Thyroid gland (tissue), 4 donors: Measurements from ENCODE around the gene NEK2.

Experiments used
- POLR2A ChIP-seq, 2 donors: fragments of 450-650 bp; IDR thresholded peaks; one replicate each; pipeline ENCODE4 v1.6.1; 2017; ENCODE audit warnings: antibody characterized with exemption in 2 of 2, mild to moderate bottlenecking in 2 of 2, moderate library complexity in 1 of 2
- TF ChIP-seq, protein P1 (sequence below), 6 experiments: fragments of 200-600 bp in 3 of 6; fragments of 450-650 bp in 3 of 6; sonication (generic) in 3 of 6; IDR thresholded peaks; one replicate each; pipeline ENCODE4 v1.5.1; 2016 to 2019; ENCODE audit warnings: antibody characterized with exemption in 6 of 6, mild to moderate bottlenecking in 2 of 6, inconsistent platforms in 1 of 6, moderate library complexity in 1 of 6

DNA sequence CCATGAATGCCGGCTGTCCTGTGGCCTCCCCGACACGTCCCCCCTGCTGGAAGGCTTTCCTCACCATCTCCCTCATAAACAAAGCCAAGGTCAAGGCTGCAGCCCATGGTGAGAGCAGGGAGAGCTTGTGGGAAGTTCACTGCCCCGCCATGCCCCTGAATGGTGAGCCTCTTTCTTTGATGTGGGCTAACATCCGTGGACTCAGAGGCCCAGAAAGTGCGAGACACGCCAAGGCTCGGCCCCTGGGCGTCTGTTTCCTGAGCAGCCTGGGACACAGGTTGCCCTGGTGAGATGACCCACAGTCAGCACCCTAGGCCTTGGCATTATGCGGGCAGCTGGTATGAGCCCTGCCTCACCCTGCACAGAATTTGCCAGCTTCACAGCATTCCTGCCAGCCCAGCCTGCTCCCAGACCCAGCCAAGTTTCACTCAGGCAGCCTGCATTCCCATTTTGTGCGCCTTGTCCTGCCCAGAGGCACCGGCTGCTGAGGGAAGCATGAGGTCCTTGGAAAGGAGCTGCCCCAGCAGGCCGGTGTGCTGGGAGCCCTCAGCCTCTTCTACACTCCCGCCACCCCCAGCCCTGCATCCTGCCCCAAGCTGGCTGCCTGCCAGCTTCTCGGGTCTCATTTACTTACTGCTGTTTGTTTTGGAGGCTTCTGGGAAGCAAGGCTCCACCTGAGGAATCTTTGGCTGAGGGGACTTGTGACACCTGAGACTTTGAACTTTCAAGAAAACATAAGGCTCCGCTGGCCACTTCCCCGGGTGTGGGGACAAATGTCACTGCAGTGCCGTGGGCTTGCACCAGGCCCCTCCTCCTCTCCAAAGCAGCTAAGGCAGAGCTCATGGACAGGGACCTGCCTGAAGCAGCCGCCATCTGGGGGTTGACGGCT is 31.9 kb downstream of the NEK2 start:
- TF ChIP-seq, protein P1, sequence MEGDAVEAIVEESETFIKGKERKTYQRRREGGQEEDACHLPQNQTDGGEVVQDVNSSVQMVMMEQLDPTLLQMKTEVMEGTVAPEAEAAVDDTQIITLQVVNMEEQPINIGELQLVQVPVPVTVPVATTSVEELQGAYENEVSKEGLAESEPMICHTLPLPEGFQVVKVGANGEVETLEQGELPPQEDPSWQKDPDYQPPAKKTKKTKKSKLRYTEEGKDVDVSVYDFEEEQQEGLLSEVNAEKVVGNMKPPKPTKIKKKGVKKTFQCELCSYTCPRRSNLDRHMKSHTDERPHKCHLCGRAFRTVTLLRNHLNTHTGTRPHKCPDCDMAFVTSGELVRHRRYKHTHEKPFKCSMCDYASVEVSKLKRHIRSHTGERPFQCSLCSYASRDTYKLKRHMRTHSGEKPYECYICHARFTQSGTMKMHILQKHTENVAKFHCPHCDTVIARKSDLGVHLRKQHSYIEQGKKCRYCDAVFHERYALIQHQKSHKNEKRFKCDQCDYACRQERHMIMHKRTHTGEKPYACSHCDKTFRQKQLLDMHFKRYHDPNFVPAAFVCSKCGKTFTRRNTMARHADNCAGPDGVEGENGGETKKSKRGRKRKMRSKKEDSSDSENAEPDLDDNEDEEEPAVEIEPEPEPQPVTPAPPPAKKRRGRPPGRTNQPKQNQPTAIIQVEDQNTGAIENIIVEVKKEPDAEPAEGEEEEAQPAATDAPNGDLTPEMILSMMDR (IDR thresholded peaks at IDR 0.05), result peak in 1 of 6 experiments; percentile 8
- TF ChIP-seq POLR2A (IDR thresholded peaks at IDR 0.05), result no peak
